Measurements from ENCODE around the gene KRT78.

The KRT78 gene

DNA sequence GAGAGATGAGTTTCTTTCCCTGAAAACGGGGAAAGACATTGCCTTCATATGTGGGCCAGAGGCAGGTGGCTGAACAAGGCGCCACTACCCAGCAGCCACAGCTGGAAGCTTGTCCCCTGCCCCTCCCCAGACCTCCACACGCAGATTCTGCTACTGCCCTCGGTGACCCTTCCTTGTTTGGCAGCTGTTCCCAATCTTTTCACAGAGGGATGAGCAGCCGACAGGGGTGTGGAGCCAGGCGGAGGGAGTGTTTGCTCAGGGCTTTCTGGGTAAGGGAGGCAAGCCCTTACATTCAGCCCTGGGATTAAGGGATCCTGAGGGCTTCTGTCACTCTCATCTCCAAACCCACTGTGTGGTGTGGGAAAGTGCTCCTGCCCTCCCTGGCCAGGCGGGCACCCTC lies 30.4 kb downstream of the KRT78 start:
- TF ChIP-seq GATA2 (IDR thresholded peaks at IDR 0.05; ENCODE audit: low read depth, low read length), result no peak
- TF ChIP-seq GATA3 (IDR thresholded peaks at IDR 0.05; ENCODE audit: low read depth, low read length), result no peak

DNA sequence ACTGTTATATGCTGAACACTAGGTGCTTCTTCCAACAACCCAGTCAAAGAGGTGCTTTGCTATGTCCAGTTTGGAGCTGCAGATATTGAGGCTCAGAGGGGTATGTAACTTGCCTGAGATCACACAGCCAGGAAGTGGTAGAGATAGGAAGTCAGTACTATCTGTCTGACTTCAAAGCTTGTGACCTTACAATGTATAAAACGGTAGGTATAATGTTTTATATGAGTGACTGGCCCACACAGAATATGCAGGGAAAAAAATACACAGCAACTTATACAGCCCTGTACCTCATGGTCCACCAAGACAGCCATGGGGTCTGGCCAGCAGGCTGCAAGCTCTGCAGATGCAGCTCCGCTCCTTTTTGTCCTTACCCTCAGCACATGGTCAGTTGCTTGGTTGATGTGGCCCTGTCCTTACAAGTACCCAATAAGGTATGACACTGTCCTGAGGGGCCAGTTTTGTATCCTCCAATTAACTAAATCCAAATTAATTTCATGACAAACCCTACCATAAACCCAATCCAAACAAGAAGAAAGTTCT lies 31.0 kb downstream of the KRT78 start:
- TF ChIP-seq GATA3 (IDR thresholded peaks at IDR 0.05; ENCODE audit: low read depth, low read length), result no peak
- no peak for TF ChIP-seq GATA2 (IDR thresholded peaks at IDR 0.05; ENCODE audit: low read depth, low read length)

DNA sequence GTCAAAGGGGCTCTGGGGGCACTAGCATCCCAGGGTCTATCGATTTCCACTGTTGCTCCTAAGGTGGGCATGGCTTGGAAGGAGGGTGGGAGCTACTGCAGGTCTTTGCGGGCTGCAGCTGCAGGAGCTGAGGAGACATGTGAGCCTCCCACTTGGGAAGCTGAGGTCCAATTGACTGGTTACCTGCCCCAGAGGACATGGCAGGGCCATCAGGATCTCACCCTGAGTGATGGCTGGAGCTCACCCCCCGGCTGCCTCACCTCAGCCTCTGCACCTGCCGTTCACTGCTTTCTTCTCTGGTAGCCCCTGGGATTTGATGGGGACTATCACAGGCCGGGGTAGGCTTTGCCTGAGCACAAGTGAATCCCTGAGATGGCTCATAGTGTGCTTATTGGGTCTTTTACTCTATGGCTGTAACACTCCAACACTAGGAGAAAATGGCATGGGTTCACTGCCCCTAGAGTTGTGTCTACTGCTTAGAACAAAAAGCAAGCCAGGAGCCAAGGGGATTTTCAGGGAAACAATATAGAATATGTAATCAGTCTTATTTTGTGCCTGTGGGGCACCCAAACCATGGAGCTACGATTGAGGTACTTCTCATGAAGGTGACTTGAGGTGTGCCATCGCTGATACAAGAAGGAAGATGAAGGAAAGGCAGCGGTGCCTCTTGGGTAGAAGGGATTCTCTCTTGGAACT lies 31.6 kb downstream of the KRT78 start:
- no peak for TF ChIP-seq GATA3 (IDR thresholded peaks at IDR 0.05; ENCODE audit: low read depth, low read length)
- no peak for TF ChIP-seq GATA2 (IDR thresholded peaks at IDR 0.05; ENCODE audit: low read depth, low read length)

DNA sequence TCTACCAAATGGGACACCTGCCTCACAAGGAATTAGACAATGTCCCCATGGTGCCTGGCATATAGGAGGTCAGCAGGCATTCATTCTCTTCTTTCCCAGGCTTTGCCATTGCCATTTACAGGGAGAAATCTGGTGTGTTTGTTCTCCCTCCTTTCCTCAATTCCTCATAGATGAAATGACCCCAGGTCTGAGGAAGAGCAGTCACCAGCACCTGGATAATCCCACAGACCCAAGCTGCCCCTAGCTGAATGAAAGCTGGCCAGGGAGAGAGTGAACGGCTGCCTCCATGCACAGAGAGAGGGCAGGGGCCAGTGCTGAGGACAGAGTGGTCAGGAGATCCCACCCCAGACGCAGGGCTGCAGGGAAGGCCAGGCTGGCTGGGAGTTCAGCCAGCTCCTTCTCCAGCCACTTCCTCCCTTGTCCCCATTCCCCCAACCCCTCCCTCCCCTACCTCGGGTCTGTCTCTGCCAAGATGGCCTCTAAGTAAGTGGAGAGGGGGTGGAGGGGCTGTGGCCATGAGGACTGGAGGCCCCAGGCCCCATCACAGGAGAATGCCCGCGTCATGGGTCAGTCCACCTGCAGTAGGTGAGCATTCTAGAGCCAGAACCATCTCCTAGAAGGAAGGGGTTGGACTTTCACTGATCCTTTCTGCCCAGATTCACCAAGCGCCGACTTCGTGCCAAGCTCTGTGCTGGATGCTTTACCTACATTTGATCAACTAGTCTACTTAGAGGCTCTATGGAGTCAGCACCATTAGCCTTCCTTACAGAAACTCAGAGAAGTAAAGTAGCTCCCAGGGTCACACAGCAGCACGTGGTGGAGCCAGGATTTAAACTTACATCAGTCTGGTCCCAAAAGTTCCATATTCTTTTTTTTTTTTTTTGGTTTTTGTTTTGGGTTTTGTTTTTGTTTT lies 32.9 kb downstream of the KRT78 start:
- TF ChIP-seq GATA2 (IDR thresholded peaks at IDR 0.05; ENCODE audit: low read depth, low read length) (no peak), GATA3 (IDR thresholded peaks at IDR 0.05; ENCODE audit: low read depth, low read length) (no peak)

DNA sequence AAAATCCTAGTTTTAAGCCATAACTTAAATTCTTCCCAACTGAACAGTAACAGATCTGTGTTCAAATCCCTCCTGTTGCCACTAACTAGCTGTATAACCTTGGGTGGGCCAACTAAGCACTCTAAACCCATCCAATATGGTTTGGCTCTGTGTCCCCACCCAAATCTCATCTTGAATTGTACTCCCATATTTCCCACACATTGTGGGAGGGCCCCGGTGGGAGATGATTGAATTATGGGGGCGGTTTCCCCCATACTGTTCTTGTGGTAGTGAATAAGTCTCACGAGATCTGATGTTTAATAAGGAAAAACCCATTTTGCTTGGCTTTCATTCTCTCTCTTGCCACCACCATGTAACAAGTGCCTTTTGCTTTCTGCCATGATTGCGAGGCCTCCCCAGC lies 33.6 kb downstream of the KRT78 start:
- TF ChIP-seq GATA3 (IDR thresholded peaks at IDR 0.05; ENCODE audit: low read depth, low read length) (no peak), GATA2 (IDR thresholded peaks at IDR 0.05; ENCODE audit: low read depth, low read length) (no peak)

GRCh38 chr12:52814710-52815155 lies 34.1 kb downstream of the KRT78 start:
- TF ChIP-seq GATA2 (IDR thresholded peaks at IDR 0.05; ENCODE audit: low read depth, low read length), result no peak
- no peak for TF ChIP-seq GATA3 (IDR thresholded peaks at IDR 0.05; ENCODE audit: low read depth, low read length)

DNA sequence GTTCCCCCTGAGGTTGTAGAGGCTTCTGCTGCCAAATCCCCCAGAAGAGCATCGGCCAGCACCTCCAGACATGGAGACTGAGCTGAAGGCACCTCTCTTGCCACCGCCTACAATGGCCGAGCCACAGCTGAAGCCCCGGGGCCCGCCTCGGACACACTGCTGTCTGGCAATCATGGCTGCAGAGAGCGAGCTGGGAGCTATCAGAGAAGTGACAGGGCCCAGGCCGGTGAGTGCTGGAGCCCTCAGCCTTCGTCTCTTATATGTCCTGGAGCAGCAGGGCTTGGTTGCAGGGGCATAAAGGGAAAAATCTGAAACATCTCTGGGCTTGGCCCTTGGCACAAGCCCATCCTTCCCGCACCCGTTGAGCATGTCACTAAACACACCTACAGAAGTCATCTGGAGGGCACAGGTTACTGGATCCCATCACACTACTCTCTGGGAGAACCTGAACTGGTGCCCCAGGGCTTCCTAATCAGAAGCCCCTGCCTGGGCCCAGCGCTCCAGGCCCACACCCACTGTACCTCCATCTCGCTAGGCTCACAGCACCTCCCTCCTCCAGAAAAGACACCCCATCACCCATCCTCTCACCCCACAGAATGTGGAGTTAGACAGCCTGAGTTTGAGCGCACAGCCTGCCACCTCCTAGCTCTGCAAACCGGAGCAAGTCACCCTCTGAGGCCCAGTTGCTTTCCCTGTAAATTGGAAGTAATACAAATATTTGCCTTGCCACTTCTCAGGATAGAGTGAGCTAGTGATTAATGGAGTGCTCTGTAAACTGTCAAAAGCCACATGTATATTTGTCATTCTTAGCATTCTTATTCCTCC lies 34.7 kb downstream of the KRT78 start, which contains the start of gene KRT4:
Gene KRT4 (minus strand): TSS at position 232 of the 825 bp plus-strand sequence. CDS start 58 bp downstream, at position 174.
- TF ChIP-seq GATA2 (IDR thresholded peaks at IDR 0.05; ENCODE audit: low read depth, low read length) (no peak), GATA3 (IDR thresholded peaks at IDR 0.05; ENCODE audit: low read depth, low read length) (no peak)

GRCh38 chr12:52813203-52813819 lies 35.5 kb downstream of the KRT78 start:
- TF ChIP-seq GATA2 (IDR thresholded peaks at IDR 0.05; ENCODE audit: low read depth, low read length) (no peak), GATA3 (IDR thresholded peaks at IDR 0.05; ENCODE audit: low read depth, low read length) (no peak)

GRCh38 chr12:52812749-52813148 lies 36.0 kb downstream of the KRT78 start:
- TF ChIP-seq GATA2 (IDR thresholded peaks at IDR 0.05; ENCODE audit: low read depth, low read length), result no peak
- TF ChIP-seq GATA3 (IDR thresholded peaks at IDR 0.05; ENCODE audit: low read depth, low read length), result no peak

DNA sequence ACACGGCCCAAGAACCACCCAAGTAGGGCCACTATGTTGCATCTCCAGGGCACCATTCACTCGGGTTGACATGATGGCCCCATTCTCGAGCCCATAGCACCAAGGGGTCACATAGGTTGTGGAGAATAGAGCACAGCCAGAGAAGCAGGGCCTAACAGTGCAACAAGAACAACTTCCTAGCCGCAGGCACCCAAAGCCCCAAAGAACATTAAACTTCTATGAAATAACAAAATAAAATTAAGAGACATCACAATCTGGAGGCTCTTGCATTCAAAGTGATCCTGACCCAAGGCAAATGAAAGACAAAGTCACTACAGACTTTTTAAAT lies 36.8 kb downstream of the KRT78 start:
- no peak for TF ChIP-seq GATA3 (IDR thresholded peaks at IDR 0.05; ENCODE audit: low read depth, low read length)
- no peak for TF ChIP-seq GATA2 (IDR thresholded peaks at IDR 0.05; ENCODE audit: low read depth, low read length)

DNA sequence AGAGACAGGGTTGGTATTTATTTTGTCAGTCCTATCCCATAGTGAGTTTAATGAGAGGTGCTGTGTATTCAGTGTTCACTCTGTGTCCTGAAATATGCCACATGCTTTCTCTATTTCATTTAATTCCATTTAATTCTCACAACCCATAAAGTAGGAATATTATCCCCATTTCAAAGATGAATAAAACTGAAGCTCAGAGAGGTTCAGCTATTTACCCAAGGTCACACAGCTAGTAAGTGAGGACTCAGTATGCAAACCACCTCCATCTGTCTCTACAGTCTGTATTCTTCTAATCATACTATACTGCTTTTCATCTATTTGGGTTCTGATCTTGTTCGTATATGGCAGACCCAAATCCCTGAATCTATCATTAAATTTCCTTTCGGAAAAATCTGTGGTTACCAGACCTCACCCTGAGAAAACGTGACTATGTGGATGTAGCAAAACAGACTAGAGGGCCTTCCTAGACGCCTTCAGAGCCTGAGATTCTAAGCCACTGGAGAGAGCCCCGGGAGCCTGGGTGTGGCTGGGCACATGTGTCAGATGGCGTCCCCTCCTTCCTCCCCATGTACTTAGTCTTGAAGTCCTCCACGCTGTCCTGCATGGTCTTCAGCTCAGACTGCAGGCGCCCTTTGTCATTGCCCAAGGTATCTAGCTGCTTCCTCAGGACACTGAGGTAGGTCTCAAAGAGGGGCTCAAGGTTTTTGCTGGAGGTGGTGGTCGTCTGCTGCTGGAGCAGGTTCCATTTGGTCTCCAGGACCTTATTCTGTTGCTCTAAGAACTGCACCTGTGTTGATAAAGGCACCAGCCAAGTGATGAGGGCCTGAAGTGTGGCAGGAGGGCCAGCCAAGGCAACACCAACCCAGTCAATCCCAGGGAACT lies 37.4 kb downstream of the KRT78 start:
- TF ChIP-seq GATA2 (IDR thresholded peaks at IDR 0.05; ENCODE audit: low read depth, low read length) (no peak), GATA3 (IDR thresholded peaks at IDR 0.05; ENCODE audit: low read depth, low read length) (no peak)

- TF ChIP-seq GATA2 (IDR thresholded peaks at IDR 0.05; ENCODE audit: low read depth, low read length), result no peak
- no peak for TF ChIP-seq GATA3 (IDR thresholded peaks at IDR 0.05; ENCODE audit: low read depth, low read length)
Measured at GRCh38 chr12:52810554-52810953, 38.2 kb downstream of the KRT78 start.

Measured in SH-SY5Y (cell line).